GM12878 (cell line): Measurements from ENCODE around the gene KRTAP2-1. TPM values are rescaled to one million over a fixed set of nuclear protein-coding genes. Genes with fewer than 3 reads are reported as not detected.

Experiments used
- ATAC-seq: fragments of 200-7000 bp; cut with Tn5 transposase; 3 replicates; pipeline ENCODE4 v1.9.1; 2020; ENCODE audit warnings: mild to moderate bottlenecking, moderate library complexity
- BruUV-seq: library from RNA; stranded (reverse); fragments of 400-500 nt; replicated peaks from 2 replicates; lab custom pipeline; 2021; lab: Mats Ljungman, UMichigan
- CTCF ChIA-PET: fragments of 300-600 bp; sonication (Branson Sonifier 250); formaldehyde crosslinking; extraction: SDS; loops from one replicate; lab custom pipeline; 2021; ENCODE audit warnings: inconsistent platforms; lab: Yijun Ruan, JAX
- POLR2A ChIA-PET: fragments of 350-600 bp; formaldehyde crosslinking; extraction: SDS; loops from one replicate; lab custom pipeline; 2021; ENCODE audit warnings: inconsistent platforms; lab: Charles Lee
- RAD21 ChIA-PET: fragments of 300-600 bp; sonication (Branson Sonifier 250); formaldehyde crosslinking; loops from one replicate; lab custom pipeline; 2023; ENCODE audit warnings: antibody characterized with exemption; ENCODE audit not compliant: unreplicated experiment; lab: Charles Lee
- SMC1A ChIA-PET: fragments of 300-600 bp; sonication (Branson Sonifier 250); formaldehyde crosslinking; loops from one replicate; lab custom pipeline; 2023; ENCODE audit not compliant: unreplicated experiment, uncharacterized antibody; lab: Charles Lee
- DNase-seq: peaks from one replicate; pipeline ENCODE4 v3.0.0-alpha.2; 2011; ENCODE audit warnings: low read depth, low spot score
- FAIRE-seq: peaks from 3 replicates; lab custom pipeline; 2011; peaks lifted over from hg19 to GRCh38; lab: Jason Lieb, UNC
- H2AFZ ChIP-seq: 2 replicates; pipeline ENCODE4 v1.6.0; 2011; ENCODE audit warnings: low read depth, low read length, control low read depth; ENCODE audit not compliant: control insufficient read depth
- H3K27ac ChIP-seq: 2 replicates; pipeline ENCODE4 v1.5.1; 2011; ENCODE audit warnings: control low read depth; ENCODE audit not compliant: control insufficient read depth, insufficient read depth
- H3K27me3 ChIP-seq, 2 experiments: replicated peaks in 1 of 2; 2 replicates each; pipeline versions ENCODE4 v1.6.0 to v1.6.1; 2011; ENCODE audit warnings: low read length in 1 of 2; ENCODE audit not compliant: control insufficient read depth in 2 of 2, insufficient read depth in 2 of 2
- H3K36me3 ChIP-seq, 2 experiments: 2 replicates each; pipeline ENCODE4 v1.5.1; 2011; ENCODE audit warnings: low read length in 1 of 2; ENCODE audit not compliant: control insufficient read depth in 2 of 2, insufficient read depth in 2 of 2
- H3K4me1 ChIP-seq: 2 replicates; pipeline ENCODE4 v1.6.1; 2011; ENCODE audit warnings: mild to moderate bottlenecking, low read length, moderate library complexity, mixed read lengths; ENCODE audit not compliant: control insufficient read depth, insufficient read depth
- H3K4me2 ChIP-seq: 2 replicates; pipeline ENCODE4 v1.6.0; 2011; ENCODE audit warnings: control low read depth; ENCODE audit not compliant: control insufficient read depth, insufficient read depth
- H3K4me3 ChIP-seq: fragments of 200-600 bp; sonication (generic); 2 replicates; pipeline ENCODE4 v1.5.1; 2016
- H3K79me2 ChIP-seq: 2 replicates; pipeline ENCODE4 v1.6.0; 2011; ENCODE audit warnings: low read length; ENCODE audit not compliant: control insufficient read depth, insufficient read depth
- H3K9ac ChIP-seq: 2 replicates; pipeline ENCODE4 v1.8.0; 2011; ENCODE audit warnings: low read length, control low read depth, mixed read lengths; ENCODE audit not compliant: control insufficient read depth, insufficient read depth
- H3K9me3 ChIP-seq: replicated peaks from 3 replicates; pipeline ENCODE4 v1.5.1; 2011; ENCODE audit warnings: mild to moderate bottlenecking, low read length; ENCODE audit not compliant: control insufficient read depth, insufficient read depth
- H4K20me1 ChIP-seq: 2 replicates; pipeline ENCODE4 v1.6.0; 2011; ENCODE audit not compliant: control insufficient read depth, insufficient read depth
- BHLHE40 ChIP-seq, 2 experiments: fragments of 450-650 bp in 1 of 2; IDR thresholded peaks; 2 replicates each; pipeline ENCODE4 v1.6.1; 2011 to 2017; ENCODE audit warnings: low read depth in 2 of 2, borderline replicate concordance in 1 of 2, improper control_type of control experiment in 1 of 2, low read length in 1 of 2, mild to moderate bottlenecking in 1 of 2
- CTCF ChIP-seq, 3 experiments: IDR thresholded peaks in 2 of 3; conservative IDR thresholded peaks in 1 of 3; 2 replicates each; pipeline ENCODE4 v1.5.1; 2011; ENCODE audit warnings: low read depth in 3 of 3, low read length in 3 of 3, mild to moderate bottlenecking in 3 of 3, control low read depth in 2 of 3, moderate library complexity in 2 of 3, inconsistent platforms in 1 of 3, mixed read lengths in 1 of 3; ENCODE audit not compliant: control insufficient read depth in 2 of 3, insufficient read depth in 1 of 3; ENCODE audit errors: extremely low read depth in 1 of 3
- DPF2 ChIP-seq: fragments of 450-650 bp; IDR thresholded peaks from 2 replicates; pipeline ENCODE4 v1.6.1; 2017; ENCODE audit warnings: mild to moderate bottlenecking
- HDAC6 ChIP-seq: fragments of 200-600 bp; sonication (generic); IDR thresholded peaks from one replicate; pipeline ENCODE4 v1.8.0; 2017; ENCODE audit warnings: antibody characterized with exemption; ENCODE audit not compliant: unreplicated experiment
- MTA2 ChIP-seq: fragments of 450-650 bp; IDR thresholded peaks from 2 replicates; pipeline ENCODE4 v1.6.1; 2016; ENCODE audit warnings: low read depth, mild to moderate bottlenecking, moderate library complexity
- RAD51 ChIP-seq: fragments of 450-650 bp; IDR thresholded peaks from 2 replicates; pipeline ENCODE4 v1.6.1; 2016; ENCODE audit warnings: moderate library complexity, mild to moderate bottlenecking, inconsistent platforms
- SREBF1 ChIP-seq: IDR thresholded peaks from 2 replicates; pipeline ENCODE4 v1.6.1; 2012; ENCODE audit warnings: mild to moderate bottlenecking, low read length
- ZNF24 ChIP-seq: fragments of 450-650 bp; IDR thresholded peaks from 2 replicates; pipeline ENCODE4 v1.6.1; 2017; ENCODE audit warnings: antibody characterized with exemption, mild to moderate bottlenecking
- WGBS: methylation state at CpG from one replicate; pipeline ENCODE4 v1.1.6; 2016; ENCODE audit warnings: low lambda C conversion rate; ENCODE audit not compliant: insufficient replicate concordance, insufficient coverage; ENCODE audit errors: missing lambda C conversion rate; 5-methylcytosine and 5-hydroxymethylcytosine counted together
- in situ Hi-C: fragments of 300-500 bp; cut with MboI; formaldehyde crosslinking; loops from 9 replicates; pipeline ENCODE4 v1.14.3; 2018; ENCODE audit warnings: mixed read lengths
- intact Hi-C: fragments of 100-400 bp; cut with micrococcal nuclease; formaldehyde crosslinking; loops from one replicate; pipeline ENCODE4 v1.14.2; 2022; ENCODE audit not compliant: unreplicated experiment
- polyA plus RNA-seq, 11 experiments: library from polyadenylated mRNA; depleted of rRNA in 4 of 11; unstranded in 6 of 11; stranded (reverse) in 5 of 11; fragments of >200 nt; fragmentation: Nextera tagmentation in 4 of 11; fragmentation: Illumina TruSeq in 1 of 11; extraction: Ambion mirVana in 4 of 11; extraction: Trizol in 1 of 11; gene quantifications; 1 replicate in 1 of 11; 2 replicates in 10 of 11; pipeline versions ENCODE4 v1.2.1 to v1.2.3, GENCODE V29; 2011 to 2016; ENCODE audit warnings: inconsistent platforms in 2 of 11, missing spikeins in 2 of 11, low read depth in 1 of 11
- total RNA-seq, 4 experiments: library from RNA; depleted of rRNA in 3 of 4; stranded (reverse); fragments of >200 nt in 3 of 4; fragmentation: Illumina TruSeq in 1 of 4; extraction: Trizol in 1 of 4; gene quantifications; 2 replicates each; pipeline versions ENCODE4 v1.2.1 to v1.2.3, GENCODE V29; 2013 to 2021

Gene KRTAP2-1
- total and polyA plus RNA-seq, 10 of the 15 experiments (the other 5 are each of a cell fraction or from before 2014, with no cell fraction given), result not detected

- Histone ChIP-seq H3K4me3 (no peak overlapping the region), H3K27me3 (no peaks in the 10 kb centered on the region), H3K27ac (no peak overlapping the region), H3K36me3 (no peaks in the 10 kb centered on the region), H3K4me1 (no peaks in the 10 kb centered on the region), H3K79me2 (no peaks in the 10 kb centered on the region), H3K9ac (no peak overlapping the region), H4K20me1 (no peaks in the 10 kb centered on the region), H3K9me3 (no peaks in the 10 kb centered on the region), H2AFZ (no peak overlapping the region), H3K4me2 (no peak overlapping the region)
- SMC1A ChIA-PET, result no interaction called here
- BruUV-seq, result no TSS peak
- DNase-seq (no peak), ATAC-seq (no peak), FAIRE-seq (no peak)
- in situ Hi-C loops (no loop called here), intact Hi-C loops (no loop called here)
- TF ChIP-seq RAD51 (no peak), BHLHE40 (IDR thresholded peaks at IDR 0.05; ENCODE audit: borderline replicate concordance in 1 of 2, low read depth in 2 of 2, low read length in 1 of 2) (no peak), SREBF1 (no peak), DPF2 (no peak), MTA2 (no peak), CTCF (IDR thresholded peaks at IDR 0.05 in 2 of 3, conservative IDR thresholded peaks at IDR 0.05 in 1 of 3; ENCODE audit: control insufficient read depth in 2 of 3, extremely low read depth in 1 of 3, insufficient read depth in 1 of 3, low read depth in 3 of 3, low read length in 3 of 3) (no peak)
- 32% methylated on average over 4 of the region's 4 CpGs for WGBS
- RAD21 ChIA-PET, result no interaction called here
- POLR2A ChIA-PET, result no interaction called here
- CTCF ChIA-PET, result no interaction called here
Observed at GRCh38 chr17:41054025-41054424, 6.9 kb upstream of the KRTAP2-1 start.

- ATAC-seq, result no peak
- no peaks in the 10 kb centered on the region for H3K36me3 ChIP-seq
- H2AFZ ChIP-seq, result no peak overlapping the region
- no peaks in the 10 kb centered on the region for H4K20me1 ChIP-seq
- no peaks in the 10 kb centered on the region for H3K4me1 ChIP-seq
- no peak overlapping the region for H3K27ac ChIP-seq
- H3K9me3 ChIP-seq, result no peaks in the 10 kb centered on the region
- DNase-seq, result no peak
- no peak overlapping the region for H3K9ac ChIP-seq
- ChIA-PET SMC1A (interaction anchor here (0.9 kb wide), 1 partner anchor 16 kb away, joined by 3 read pairs; no protein-coding TSS in a partner anchor), CTCF (no interaction called here), POLR2A (no interaction called here), RAD21 (no interaction called here)
- H3K27me3 ChIP-seq, result no peaks in the 10 kb centered on the region; a peak in 1 of 4 replicates
- H3K79me2 ChIP-seq, result no peaks in the 10 kb centered on the region
- no peak overlapping the region for H3K4me3 ChIP-seq
- BruUV-seq, result no TSS peak
- TF ChIP-seq HDAC6 (no peak), ZNF24 (no peak)
- in situ Hi-C loops, result no loop called here
- FAIRE-seq, result no peak
- no peak overlapping the region for H3K4me2 ChIP-seq
- intact Hi-C loops, result no loop called here
Observed at GRCh38 chr17:41052566-41052965, 5.5 kb upstream of the KRTAP2-1 start.
